CD8-positive, alpha-beta memory T cell (primary cell): ENCODE measurements around the gene FGD5. TPM values are rescaled to one million over a fixed set of nuclear protein-coding genes. Genes with fewer than 3 reads are reported as not detected.

Experiments used
- polyA plus RNA-seq: library from polyadenylated mRNA; unstranded; fragments of 300-500 nt; fragmentation: Illumina TruSeq; gene quantifications from one replicate; pipeline ENCODE4 v1.2.3, GENCODE V29; 2021
- total RNA-seq, 2 experiments: library from RNA; stranded (reverse); gene quantifications; one replicate each; pipeline ENCODE4 v1.2.3, GENCODE V29; 2021

FGD5 gene
- total and polyA plus RNA-seq, 3 experiments from 2014 or later = not detected

Other genes starting within 250 kb of the FGD5 start
- 10 to 100 TPM; 16.8 to 18.2 TPM for gene CCDC174, start 167.2 kb upstream of the FGD5 start, total RNA-seq
- gene CCDC174, start 167.2 kb upstream of the FGD5 start, polyA plus RNA-seq = 34.6 TPM
- under 1 TPM; 0.07 to 0.18 TPM for gene C3orf20, start 143.8 kb upstream of the FGD5 start, total RNA-seq
- not detected for gene C3orf20, start 143.8 kb upstream of the FGD5 start, polyA plus RNA-seq
- gene NR2C2, start 128.6 kb downstream of the FGD5 start, total RNA-seq = 10 to 100 TPM; 46.7 to 47.1 TPM
- 14.5 TPM for gene NR2C2, start 128.6 kb downstream of the FGD5 start, polyA plus RNA-seq
- 10 to 100 TPM; 82.7 to 84.7 TPM for gene MRPS25, start 246.4 kb downstream of the FGD5 start, total RNA-seq
- 20.2 TPM for gene MRPS25, start 246.4 kb downstream of the FGD5 start, polyA plus RNA-seq